ENCODE results near the gene PPP1R37.

- no peak for TF ChIP-seq CTCF (IDR thresholded peaks at IDR 0.05)
- TF ChIP-seq POLR2AphosphoS5 (IDR thresholded peaks at IDR 0.05; ENCODE audit: insufficient read depth in 1 of 2, low read depth in 1 of 2) = no peak
- TF ChIP-seq POLR2A (IDR thresholded peaks at IDR 0.05) = no peak
Observed at GRCh38 chr19:45051929-45052579, 40.9 kb upstream of the PPP1R37 start.
